SK-N-SH (cell line): Measurements from ENCODE around the gene CDR2.

Source experiments
- CTCF ChIP-seq: fragments of 200-600 bp; sonication (generic); IDR thresholded peaks from 2 replicates; pipeline ENCODE4 v1.6.1; 2017; ENCODE audit warnings: antibody characterized with exemption, mild to moderate bottlenecking, moderate library complexity
- GABPA ChIP-seq: IDR thresholded peaks from 2 replicates; pipeline ENCODE4 v1.4.0; 2012; ENCODE audit warnings: low read depth, mild to moderate bottlenecking
- JUND ChIP-seq: IDR thresholded peaks from 2 replicates; pipeline ENCODE4 v1.4.0; 2012
- POLR2AphosphoS5 ChIP-seq: IDR thresholded peaks from 2 replicates; pipeline ENCODE4 v1.6.1; 2012; ENCODE audit warnings: low read depth, low read length
- REST ChIP-seq: IDR thresholded peaks from 2 replicates; pipeline ENCODE4 v1.6.1; 2012; ENCODE audit warnings: mild to moderate bottlenecking, low read depth, low read length, moderate library complexity
- SIN3A ChIP-seq: IDR thresholded peaks from 2 replicates; pipeline ENCODE4 v1.6.1; 2012; ENCODE audit warnings: low read depth, mild to moderate bottlenecking, low read length, moderate library complexity, borderline replicate concordance
- TAF1 ChIP-seq: IDR thresholded peaks from 2 replicates; pipeline ENCODE4 v1.6.1; 2012; ENCODE audit warnings: low read depth, mild to moderate bottlenecking, low read length, moderate library complexity, borderline replicate concordance
- TEAD4 ChIP-seq: IDR thresholded peaks from 2 replicates; pipeline ENCODE4 v1.4.0; 2012; ENCODE audit warnings: mild to moderate bottlenecking, borderline replicate concordance; ENCODE audit not compliant: insufficient read depth

GRCh38 chr16:22423716-22424115 lies 49.3 kb upstream of the CDR2 start:
- TF ChIP-seq SIN3A = no peak
- TF ChIP-seq GABPA = no peak
- no peak for TF ChIP-seq CTCF
- no peak for TF ChIP-seq POLR2AphosphoS5
- no peak for TF ChIP-seq JUND
- no peak for TF ChIP-seq TEAD4
- no peak for TF ChIP-seq REST
- no peak for TF ChIP-seq TAF1
